Hepatocyte (in vitro differentiated cells): Measurements from ENCODE around the gene MIEF1. TPM values are rescaled to one million over a fixed set of nuclear protein-coding genes. Genes with fewer than 3 reads are reported as not detected.
"Not testable (repeated sequence)": the region's sequence is repeated elsewhere in the genome, so short reads cannot be mapped to it uniquely, and the experiment has no call there.

Experiments used
- DNase-seq: peaks from one replicate; pipeline ENCODE4 v3.0.0-alpha.2; 2016; ENCODE audit warnings: low spot score
- H2AFZ ChIP-seq: fragments of 200-600 bp; sonication (generic); 2 replicates; pipeline ENCODE4 v1.6.0; 2016; ENCODE audit warnings: antibody characterized with exemption, mild to moderate bottlenecking
- H3K27ac ChIP-seq: fragments of 200-600 bp; sonication (generic); 2 replicates; pipeline ENCODE4 v1.5.1; 2016; ENCODE audit warnings: mild to moderate bottlenecking
- H3K27me3 ChIP-seq: fragments of 200-600 bp; sonication (generic); 2 replicates; pipeline ENCODE4 v1.6.1; 2016
- H3K36me3 ChIP-seq: fragments of 200-600 bp; sonication (generic); replicated peaks from 2 replicates; pipeline ENCODE4 v1.5.1; 2016; ENCODE audit warnings: low read depth; ENCODE audit not compliant: insufficient read depth
- H3K4me1 ChIP-seq: fragments of 200-600 bp; sonication (generic); 2 replicates; pipeline ENCODE4 v1.5.1; 2016; ENCODE audit warnings: mild to moderate bottlenecking, moderate library complexity; ENCODE audit not compliant: insufficient read depth
- H3K4me2 ChIP-seq: fragments of 200-600 bp; sonication (generic); 2 replicates; pipeline ENCODE4 v1.6.0; 2016
- H3K4me3 ChIP-seq: fragments of 200-600 bp; sonication (generic); 2 replicates; pipeline ENCODE4 v1.5.1; 2016; ENCODE audit warnings: mild to moderate bottlenecking
- H3K79me2 ChIP-seq: fragments of 200-600 bp; sonication (generic); 2 replicates; pipeline ENCODE4 v1.6.0; 2017; ENCODE audit warnings: mild to moderate bottlenecking
- H3K9me2 ChIP-seq: fragments of 200-600 bp; sonication (generic); replicated peaks from 2 replicates; pipeline ENCODE4 v1.6.0; 2017; ENCODE audit warnings: mild to moderate bottlenecking; ENCODE audit not compliant: insufficient read depth
- H3K9me3 ChIP-seq: fragments of 200-600 bp; sonication (generic); 2 replicates; pipeline ENCODE4 v1.5.1; 2016; ENCODE audit warnings: low read depth, mild to moderate bottlenecking
- H4K20me1 ChIP-seq: fragments of 200-600 bp; sonication (generic); 2 replicates; pipeline ENCODE4 v1.6.0; 2016; ENCODE audit warnings: mild to moderate bottlenecking; ENCODE audit not compliant: insufficient read depth, poor library complexity, severe bottlenecking
- CTCF ChIP-seq: fragments of 200-600 bp; sonication (generic); IDR thresholded peaks from 2 replicates; pipeline ENCODE4 v1.5.1; 2016; ENCODE audit warnings: antibody characterized with exemption, mild to moderate bottlenecking; ENCODE audit not compliant: poor library complexity
- EZH2 ChIP-seq: fragments of 200-600 bp; sonication (generic); IDR thresholded peaks from 2 replicates; pipeline ENCODE4 v1.6.1; 2016; ENCODE audit warnings: antibody characterized with exemption, mild to moderate bottlenecking, borderline replicate concordance
- EZH2phosphoT487 ChIP-seq: fragments of 200-600 bp; sonication (generic); IDR thresholded peaks from one replicate; pipeline ENCODE4 v1.6.1; 2018; ENCODE audit warnings: antibody characterized with exemption, mild to moderate bottlenecking, low read depth, moderate library complexity; ENCODE audit not compliant: unreplicated experiment, severe bottlenecking
- WGBS: methylation state at CpG from one replicate; pipeline ENCODE4 v1.1.6; 2016; ENCODE audit warnings: low lambda C conversion rate; ENCODE audit errors: missing lambda C conversion rate; 5-methylcytosine and 5-hydroxymethylcytosine counted together
- polyA plus RNA-seq: library from polyadenylated mRNA; unstranded; fragments of >200 nt; fragmentation: Nextera tagmentation; extraction: Ambion mirVana; gene quantifications from 2 replicates; pipeline ENCODE4 v1.2.1, GENCODE V29; 2016
- total RNA-seq: library from RNA; depleted of rRNA; stranded (reverse); fragments of >200 nt; gene quantifications from 2 replicates; pipeline ENCODE4 v1.2.3, GENCODE V29; 2014

Gene MIEF1
- total and polyA plus RNA-seq, 2 experiments from 2014 or later: 22.2 to 31.8 TPM

GRCh38 chr22:39502789-39503409, 809 bp downstream of the MIEF1 start:
- WGBS: 29% methylated on average over 18 of the region's 18 CpGs
- peak overlapping the region; percentile 84 for H3K4me3 ChIP-seq
- peaks cover 49% of the 10 kb centered on the region for H3K79me2 ChIP-seq
- peak overlapping the region; percentile 89 for H3K4me2 ChIP-seq
- DNase-seq: peak; percentile 49
- peak overlapping the region; percentile 77 for H3K27ac ChIP-seq
- H3K36me3 ChIP-seq: no peaks in the 10 kb centered on the region
- no peak for TF ChIP-seq CTCF
- no peak for TF ChIP-seq EZH2
- TF ChIP-seq EZH2phosphoT487: no peak
- no peaks in the 10 kb centered on the region for H3K27me3 ChIP-seq
- no peaks in the 10 kb centered on the region for H3K9me3 ChIP-seq
- H4K20me1 ChIP-seq: peaks cover 3% of the 10 kb centered on the region
- H3K9me2 ChIP-seq: no peaks in the 10 kb centered on the region
- H2AFZ ChIP-seq: peak overlapping the region; percentile 42
- H3K4me1 ChIP-seq: peaks cover 31% of the 10 kb centered on the region

GRCh38 chr22:39503630-39504029, 1.5 kb downstream of the MIEF1 start:
- H2AFZ ChIP-seq: no peak overlapping the region
- DNase-seq: no peak
- no peak overlapping the region for H3K4me3 ChIP-seq
- 79% methylated on average over 6 of the region's 6 CpGs for WGBS
- peak overlapping the region; percentile 89 for H3K4me2 ChIP-seq
- TF ChIP-seq EZH2: no peak
- H3K27ac ChIP-seq: peak overlapping the region; percentile 77
- H3K27me3 ChIP-seq: no peaks in the 10 kb centered on the region
- H3K9me2 ChIP-seq: no peaks in the 10 kb centered on the region
- no peaks in the 10 kb centered on the region for H3K36me3 ChIP-seq
- peaks cover 57% of the 10 kb centered on the region for H3K79me2 ChIP-seq
- H3K4me1 ChIP-seq: peaks cover 24% of the 10 kb centered on the region
- peaks cover 3% of the 10 kb centered on the region for H4K20me1 ChIP-seq
- no peaks in the 10 kb centered on the region for H3K9me3 ChIP-seq

GRCh38 chr22:39504071-39504470, 2.0 kb downstream of the MIEF1 start:
- Histone ChIP-seq H3K27me3 (no peaks in the 10 kb centered on the region), H3K4me1 (peaks cover 19% of the 10 kb centered on the region), H3K4me2 (peak overlapping the region; percentile 89), H3K36me3 (no peaks in the 10 kb centered on the region), H3K27ac (no peak overlapping the region), H4K20me1 (peaks cover 3% of the 10 kb centered on the region), H2AFZ (no peak overlapping the region), H3K9me2 (no peaks in the 10 kb centered on the region), H3K9me3 (no peaks in the 10 kb centered on the region), H3K4me3 (no peak overlapping the region), H3K79me2 (peaks cover 61% of the 10 kb centered on the region)
- no peak for DNase-seq
- TF ChIP-seq CTCF: no peak
- TF ChIP-seq EZH2: no peak
- TF ChIP-seq EZH2phosphoT487: no peak
- WGBS: 97% methylated on average over 16 of the region's 16 CpGs

- H2AFZ ChIP-seq, DNase-seq, H3K9me3 ChIP-seq, H3K27ac ChIP-seq, H3K27me3 ChIP-seq, H3K4me3 ChIP-seq, H3K36me3 ChIP-seq, H3K9me2 ChIP-seq, H3K4me2 ChIP-seq: not testable (repeated sequence)
- 92% methylated on average over 10 of the region's 10 CpGs for WGBS
- Histone ChIP-seq H4K20me1 (peaks cover 19% of the 10 kb centered on the region), H3K79me2 (peaks cover 82% of the 10 kb centered on the region), H3K4me1 (peaks cover 11% of the 10 kb centered on the region)
Measured at GRCh38 chr22:39507021-39507420, 4.9 kb downstream of the MIEF1 start.
